AG10803 (cell line): ENCODE data around the gene WIF1.

Experiments
- DNase-seq: peaks from one replicate; pipeline ENCODE4 v3.0.0; 2010; ENCODE audit warnings: low read depth
- H3K4me3 ChIP-seq: 2 replicates; pipeline ENCODE4 v1.5.1; 2011; ENCODE audit warnings: mild to moderate bottlenecking, low read length, control low read depth
- TF ChIP-seq, protein P1 (sequence below): conservative IDR thresholded peaks from 2 replicates; pipeline ENCODE4 v1.5.1; 2011; ENCODE audit warnings: mild to moderate bottlenecking, low read length, control low read depth, inconsistent platforms

The WIF1 gene

GRCh38 chr12:65140738-65141137 lies 19.6 kb upstream of the WIF1 start:
- no peak for DNase-seq
- H3K4me3 ChIP-seq, result no peak overlapping the region
- TF ChIP-seq, protein P1, sequence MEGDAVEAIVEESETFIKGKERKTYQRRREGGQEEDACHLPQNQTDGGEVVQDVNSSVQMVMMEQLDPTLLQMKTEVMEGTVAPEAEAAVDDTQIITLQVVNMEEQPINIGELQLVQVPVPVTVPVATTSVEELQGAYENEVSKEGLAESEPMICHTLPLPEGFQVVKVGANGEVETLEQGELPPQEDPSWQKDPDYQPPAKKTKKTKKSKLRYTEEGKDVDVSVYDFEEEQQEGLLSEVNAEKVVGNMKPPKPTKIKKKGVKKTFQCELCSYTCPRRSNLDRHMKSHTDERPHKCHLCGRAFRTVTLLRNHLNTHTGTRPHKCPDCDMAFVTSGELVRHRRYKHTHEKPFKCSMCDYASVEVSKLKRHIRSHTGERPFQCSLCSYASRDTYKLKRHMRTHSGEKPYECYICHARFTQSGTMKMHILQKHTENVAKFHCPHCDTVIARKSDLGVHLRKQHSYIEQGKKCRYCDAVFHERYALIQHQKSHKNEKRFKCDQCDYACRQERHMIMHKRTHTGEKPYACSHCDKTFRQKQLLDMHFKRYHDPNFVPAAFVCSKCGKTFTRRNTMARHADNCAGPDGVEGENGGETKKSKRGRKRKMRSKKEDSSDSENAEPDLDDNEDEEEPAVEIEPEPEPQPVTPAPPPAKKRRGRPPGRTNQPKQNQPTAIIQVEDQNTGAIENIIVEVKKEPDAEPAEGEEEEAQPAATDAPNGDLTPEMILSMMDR, result no peak

- DNase-seq, result no peak
- H3K4me3 ChIP-seq, result no peak overlapping the region
- TF ChIP-seq, protein P1, result no peak
Observed at GRCh38 chr12:65139389-65139788, 18.3 kb upstream of the WIF1 start.

GRCh38 chr12:65133879-65134278 lies 12.8 kb upstream of the WIF1 start:
- no peak overlapping the region for H3K4me3 ChIP-seq
- TF ChIP-seq, protein P1, result no peak

DNA sequence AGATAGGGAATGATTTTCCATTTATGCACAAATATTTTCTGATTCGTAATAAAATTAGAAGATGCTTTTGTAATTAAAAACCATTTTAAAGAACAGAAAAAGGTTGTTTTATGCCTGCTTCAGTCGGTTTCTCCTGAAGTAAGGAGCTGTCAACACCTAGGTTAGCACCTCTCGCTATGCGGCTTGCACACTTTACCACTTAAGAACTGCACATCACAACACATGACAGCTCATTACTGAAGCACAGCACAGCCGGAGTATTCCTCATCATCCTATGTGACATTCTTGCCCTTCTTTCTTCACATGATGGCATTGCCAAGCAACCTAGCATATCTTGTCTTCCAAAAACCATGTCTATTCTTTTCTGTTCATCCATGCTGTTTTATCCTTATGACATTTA lies 5.4 kb upstream of the WIF1 start:
- no peak overlapping the region for H3K4me3 ChIP-seq
- TF ChIP-seq, protein P1, result no peak
- no peak for DNase-seq

More at GRCh38 chr12:65133879-65134278, 12.8 kb upstream of the WIF1 start:
- no peak for DNase-seq

DNA sequence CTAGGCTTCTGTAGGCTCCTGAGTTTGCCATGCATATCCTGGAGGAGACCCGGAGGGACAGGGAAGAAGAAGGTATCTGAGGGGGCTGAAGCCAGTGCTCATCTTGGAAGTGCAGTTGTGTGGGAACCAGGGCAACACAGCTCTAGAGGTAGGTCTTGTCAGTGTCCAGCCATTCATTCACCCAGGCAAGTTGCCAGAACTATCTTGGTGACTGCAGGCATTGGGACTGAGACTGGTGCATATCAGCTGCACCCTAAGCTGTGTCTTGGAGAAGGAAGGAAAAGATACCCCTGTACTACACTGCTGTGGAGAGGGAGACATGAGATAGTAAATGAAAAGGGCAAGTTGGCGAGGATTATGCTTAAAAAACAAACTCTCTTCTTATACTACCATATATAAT lies 4.9 kb upstream of the WIF1 start:
- no peak for DNase-seq
- no peak overlapping the region for H3K4me3 ChIP-seq
- TF ChIP-seq, protein P1, result no peak

DNA sequence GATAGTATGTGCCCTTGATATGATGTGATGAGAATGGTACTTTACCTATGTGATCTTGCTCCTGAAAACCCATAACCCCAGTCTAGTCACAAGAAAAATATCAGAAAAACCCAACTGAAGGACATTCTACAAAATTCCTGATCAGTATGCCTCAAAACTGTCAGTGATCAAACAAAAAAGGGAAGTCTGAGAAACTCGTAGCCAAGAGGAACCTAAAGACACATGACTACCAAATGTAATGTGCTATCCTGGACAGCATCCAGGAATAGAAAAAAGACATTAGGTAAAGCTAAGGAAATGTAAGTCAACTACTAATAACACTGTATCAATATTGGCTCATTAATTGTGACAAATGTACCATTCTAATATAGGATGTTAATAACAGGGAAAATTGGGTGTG lies 4.1 kb upstream of the WIF1 start:
- TF ChIP-seq, protein P1, result no peak
- no peak overlapping the region for H3K4me3 ChIP-seq
- DNase-seq, result no peak

DNA sequence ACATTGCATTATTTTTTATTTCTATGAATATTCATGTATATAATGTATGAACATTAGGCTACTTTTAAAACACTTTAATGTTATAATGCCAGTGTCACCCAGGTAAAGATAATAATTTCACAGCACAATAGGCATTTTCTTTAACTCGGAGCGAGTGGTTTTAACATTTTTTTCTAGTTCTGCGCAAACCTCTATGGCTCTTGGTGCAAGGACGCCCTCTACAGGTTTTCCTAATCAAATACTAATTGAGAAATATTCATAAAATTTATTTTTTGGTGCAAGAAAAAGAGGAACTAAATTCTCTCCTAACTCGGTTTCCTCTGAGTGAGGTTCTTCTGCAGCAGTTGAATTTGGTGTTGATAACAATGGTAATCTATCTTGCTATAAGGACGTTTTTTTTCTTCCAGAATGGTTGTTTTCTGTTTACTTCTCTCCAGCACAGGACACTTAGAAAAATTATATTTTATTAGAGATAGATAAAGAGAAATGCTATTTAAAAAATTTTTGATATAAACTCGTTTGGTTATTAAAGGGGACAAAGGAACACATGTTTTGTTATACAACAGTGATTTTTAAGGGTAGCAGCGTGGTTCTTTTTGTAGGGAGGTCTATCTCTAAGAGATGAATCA lies 2.4 kb upstream of the WIF1 start:
- TF ChIP-seq, protein P1, result peak; percentile 72
- peak; percentile 31 for DNase-seq

More for the DNA sequence above, 2.4 kb upstream of the WIF1 start:
- H3K4me3 ChIP-seq, result no peak overlapping the region
